Fibroblast of skin of right biceps (primary cell): ENCODE results near the gene PES1.
"Not testable (repeated sequence)": the region's sequence is repeated elsewhere in the genome, so short reads cannot be mapped to it uniquely, and the experiment has no call there.

Source experiments
- DNase-seq: peaks from one replicate; pipeline ENCODE4 v3.0.0-alpha.2; 2013

PES1 gene

GRCh38 chr22:30546616-30547015, 45.1 kb downstream of the PES1 start, which contains the start of gene SEC14L6:
Gene SEC14L6 (minus strand): TSS chr22:30546741. CDS start chr22:30546682, 59 bp downstream.
- no peak for DNase-seq

- DNase-seq = no peak
Observed at GRCh38 chr22:30542811-30543188, 48.9 kb downstream of the PES1 start.

- no peak for DNase-seq
Observed at GRCh38 chr22:30541961-30542810, 49.5 kb downstream of the PES1 start.

GRCh38 chr22:30541511-30541910, 50.2 kb downstream of the PES1 start:
- not testable (repeated sequence) for DNase-seq

DNA sequence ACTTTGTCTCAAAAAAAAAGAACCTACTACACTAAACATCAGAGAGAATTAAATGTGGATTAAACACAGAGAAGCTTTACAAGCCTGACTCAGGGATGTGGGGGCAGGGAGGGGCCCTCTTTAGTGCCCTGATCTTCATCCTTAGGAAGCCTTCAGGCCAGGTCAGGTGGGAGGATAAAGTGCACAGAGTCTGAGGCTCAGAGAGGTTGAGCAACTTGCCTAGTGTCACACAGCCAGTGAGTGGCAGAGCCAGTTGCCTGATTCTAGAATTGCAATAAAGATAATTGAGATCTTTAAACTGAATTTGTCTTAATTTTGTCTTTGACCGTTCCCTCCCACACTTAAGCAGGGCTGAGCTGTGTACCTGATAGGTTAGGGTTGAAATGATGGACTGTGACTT, 52.3 kb downstream of the PES1 start:
- DNase-seq = no peak

DNA sequence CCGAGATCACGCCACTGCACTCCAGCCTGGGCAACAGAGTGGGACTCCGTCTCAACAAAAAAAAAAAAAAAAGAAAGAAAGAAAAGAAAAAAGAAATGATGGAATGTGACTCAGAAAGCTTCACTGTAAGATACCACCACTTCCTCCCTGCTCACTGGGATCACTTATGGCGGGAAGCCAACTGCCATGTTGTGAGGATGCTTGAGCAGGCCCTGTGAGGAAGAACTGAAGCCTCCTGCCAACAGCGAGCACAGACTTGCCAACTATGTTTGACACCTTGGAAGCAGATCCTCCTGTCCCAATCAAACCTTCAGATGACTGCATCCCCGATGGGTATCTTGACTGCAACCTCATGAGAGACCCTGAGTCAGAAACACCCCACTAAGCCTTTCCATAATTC, 53.4 kb downstream of the PES1 start:
- peak; percentile 47 for DNase-seq

- no peak for DNase-seq
Observed at GRCh38 chr22:30537083-30537731, 54.5 kb downstream of the PES1 start.

GRCh38 chr22:30535182-30535581, 56.5 kb downstream of the PES1 start:
- DNase-seq = no peak

DNA sequence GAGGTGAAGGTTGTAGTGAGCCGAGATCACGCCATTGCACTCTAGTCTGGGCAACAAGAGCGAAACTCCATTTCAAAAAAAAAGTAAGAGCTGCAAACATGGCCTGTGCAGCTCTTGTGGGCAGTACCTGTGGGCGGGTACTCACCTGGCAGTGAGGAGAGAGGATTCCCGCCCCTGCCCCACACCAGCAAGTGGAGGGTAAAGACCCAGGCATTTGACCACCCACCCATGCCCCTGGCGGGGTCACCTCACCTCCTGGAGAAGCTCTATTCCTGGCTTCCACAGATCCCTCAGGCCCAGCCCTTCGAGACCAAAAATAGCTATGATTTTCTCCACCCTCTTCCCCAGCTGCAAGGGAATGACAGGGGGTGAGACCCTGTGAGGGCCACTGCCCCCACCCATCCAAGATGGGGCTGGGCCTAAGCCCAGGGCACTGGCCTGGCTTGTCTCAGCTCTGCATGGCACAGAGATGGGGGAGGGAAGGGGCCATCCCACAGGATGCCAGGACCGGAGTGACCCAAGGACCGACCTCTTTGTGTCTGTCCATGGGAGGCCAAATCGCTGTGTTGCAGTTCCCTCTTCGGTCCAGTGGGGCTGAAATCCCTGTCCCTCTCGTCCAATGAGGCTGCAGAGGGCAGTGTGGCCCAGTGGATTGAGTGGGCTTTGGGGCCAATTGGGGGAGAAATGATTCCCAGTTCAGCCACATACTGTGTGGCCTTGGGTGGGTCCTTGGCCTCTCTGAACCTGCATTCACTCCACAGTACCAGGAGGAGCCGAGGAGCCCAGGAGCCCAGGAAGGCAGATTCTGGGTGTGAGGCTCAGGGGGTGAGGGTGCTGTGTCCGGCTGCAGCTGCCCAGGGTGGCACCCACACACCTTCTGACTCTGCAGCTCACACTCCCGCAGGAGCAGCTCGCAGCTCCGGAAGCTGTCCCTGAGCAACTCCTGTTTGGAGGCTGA, 59.8 kb downstream of the PES1 start:
- DNase-seq = no peak

GRCh38 chr22:30526656-30527055, 65.1 kb downstream of the PES1 start:
- no peak for DNase-seq
